Endothelial cell of umbilical vein (primary cell): ENCODE data around the gene ATF7IP. TPM values are rescaled to one million over a fixed set of nuclear protein-coding genes. Genes with fewer than 3 reads are reported as not detected.

ENCODE experiments used
- BruUV-seq: library from RNA; stranded (reverse); fragments of 400-500 nt; replicated peaks from 2 replicates; lab custom pipeline; 2021; lab: Mats Ljungman, UMichigan
- CTCF ChIA-PET: fragments of 300-600, 350-600 bp; sonication (Branson Sonifier 250); formaldehyde crosslinking; loops from one replicate; lab custom pipeline; 2021; ENCODE audit warnings: antibody characterized with exemption, inconsistent platforms; lab: Charles Lee
- POLR2A ChIA-PET: fragments of 300-600, 350-600 bp; sonication (Branson Sonifier 250); formaldehyde crosslinking; loops from one replicate; lab custom pipeline; 2021; ENCODE audit warnings: antibody characterized with exemption, inconsistent platforms; lab: Charles Lee
- DNase-seq: peaks from one replicate; pipeline ENCODE4 v3.0.0-alpha.2; 2011; ENCODE audit warnings: low read depth, low spot score
- FAIRE-seq: peaks from 2 replicates; lab custom pipeline; 2011; peaks lifted over from hg19 to GRCh38; lab: Jason Lieb, UNC
- H2AFZ ChIP-seq: 2 replicates; pipeline ENCODE4 v1.6.0; 2012; ENCODE audit warnings: low read depth, low read length, control low read depth, inconsistent platforms
- H3K27ac ChIP-seq: 2 replicates; pipeline ENCODE4 v1.5.1; 2011; ENCODE audit warnings: low read depth, mild to moderate bottlenecking, control low read depth, low read length, moderate library complexity; ENCODE audit not compliant: insufficient read depth
- H3K27me3 ChIP-seq, 2 experiments: 2 replicates each; pipeline versions ENCODE4 v1.6.0 to v1.6.1; 2011; ENCODE audit warnings: low read length in 2 of 2, mixed read lengths in 1 of 2; ENCODE audit not compliant: control insufficient read depth in 2 of 2, insufficient read depth in 2 of 2
- H3K36me3 ChIP-seq, 2 experiments: 2 replicates in 1 of 2; 3 replicates in 1 of 2; pipeline ENCODE4 v1.5.1; 2011; ENCODE audit warnings: low read length in 2 of 2, mild to moderate bottlenecking in 1 of 2, moderate library complexity in 1 of 2; ENCODE audit not compliant: control insufficient read depth in 2 of 2, insufficient read depth in 2 of 2; ENCODE audit errors: extremely low read depth in 1 of 2
- H3K4me1 ChIP-seq: 3 replicates; pipeline ENCODE4 v1.5.1; 2011; ENCODE audit warnings: mild to moderate bottlenecking, low read length; ENCODE audit not compliant: control insufficient read depth, insufficient read depth; ENCODE audit errors: extremely low read depth
- H3K4me2 ChIP-seq: 2 replicates; pipeline ENCODE4 v1.6.1; 2011; ENCODE audit warnings: low read length, control low read depth, mixed read lengths; ENCODE audit not compliant: insufficient read depth
- H3K4me3 ChIP-seq, 3 experiments: fragments of 200-600 bp in 1 of 3; sonication (generic), shearing (Covaris generic) in 1 of 3; replicated peaks in 1 of 3; 2 replicates each; pipeline ENCODE4 v1.5.1; 2011 to 2016; ENCODE audit warnings: control low read depth in 3 of 3, low read length in 3 of 3, mild to moderate bottlenecking in 2 of 3, inconsistent platforms in 1 of 3, low read depth in 1 of 3, moderate library complexity in 1 of 3; ENCODE audit not compliant: insufficient read depth in 1 of 3
- H3K79me2 ChIP-seq: 2 replicates; pipeline ENCODE4 v1.6.0; 2012; ENCODE audit warnings: low read length, inconsistent platforms; ENCODE audit not compliant: control insufficient read depth, insufficient read depth
- H3K9ac ChIP-seq: replicated peaks from 2 replicates; pipeline ENCODE3; 2011; ENCODE audit warnings: low read length, control low read depth; ENCODE audit not compliant: insufficient read depth; ENCODE audit errors: extremely low read depth
- H3K9me1 ChIP-seq: replicated peaks from 3 replicates; pipeline ENCODE4 v1.6.0; 2011; ENCODE audit warnings: mild to moderate bottlenecking, low read length; ENCODE audit not compliant: control insufficient read depth, insufficient read depth; ENCODE audit errors: extremely low read depth
- H3K9me3 ChIP-seq: replicated peaks from 2 replicates; pipeline ENCODE4 v1.5.1; 2012; ENCODE audit warnings: low read length, inconsistent platforms; ENCODE audit not compliant: control insufficient read depth, insufficient read depth
- H4K20me1 ChIP-seq: replicated peaks from 2 replicates; pipeline ENCODE3; 2011; ENCODE audit warnings: mild to moderate bottlenecking, low read length; ENCODE audit not compliant: control insufficient read depth, insufficient read depth; ENCODE audit errors: extremely low read depth
- EZH2 ChIP-seq: IDR thresholded peaks from 2 replicates; pipeline ENCODE4 v1.6.1; 2012; ENCODE audit warnings: borderline replicate concordance, low read depth, mild to moderate bottlenecking, moderate library complexity, low read length, inconsistent platforms; ENCODE audit not compliant: severe bottlenecking
- FOS ChIP-seq: IDR thresholded peaks from 2 replicates; pipeline ENCODE4 v1.6.1; 2011; ENCODE audit warnings: mild to moderate bottlenecking, low read length, moderate library complexity, borderline replicate concordance; ENCODE audit not compliant: insufficient read depth
- GATA2 ChIP-seq: IDR thresholded peaks from 2 replicates; pipeline ENCODE4 v1.7.0; 2011; ENCODE audit warnings: low read depth, mild to moderate bottlenecking, moderate library complexity, mixed read lengths, low read length; ENCODE audit not compliant: insufficient read length, insufficient read depth
- JUN ChIP-seq: IDR thresholded peaks from 2 replicates; pipeline ENCODE4 v1.6.1; 2011; ENCODE audit warnings: borderline replicate concordance, low read depth; ENCODE audit not compliant: insufficient read length, insufficient read depth
- MAX ChIP-seq: IDR thresholded peaks from 2 replicates; pipeline ENCODE4 v1.6.1; 2011; ENCODE audit not compliant: insufficient read depth, insufficient read length
- MYC ChIP-seq: IDR thresholded peaks from one replicate; pipeline ENCODE4 v1.6.1; 2011; ENCODE audit warnings: mild to moderate bottlenecking, low read depth, low read length
- POLR2A ChIP-seq: IDR thresholded peaks from 2 replicates; pipeline ENCODE4 v1.6.1; 2012; ENCODE audit warnings: low read depth, mild to moderate bottlenecking, control low read depth, low read length
- POLR2AphosphoS5 ChIP-seq: IDR thresholded peaks from 2 replicates; pipeline ENCODE4 v1.6.1; 2012; ENCODE audit warnings: low read depth, mild to moderate bottlenecking, control low read depth, low read length, moderate library complexity; ENCODE audit not compliant: insufficient read depth
- dilution Hi-C: fragments of 300-500 bp; cut with MboI; formaldehyde crosslinking; loops from one replicate; pipeline ENCODE4 v1.15.0; 2019; ENCODE audit warnings: low sequenced_read_pairs; ENCODE audit not compliant: extremely low pct_ligation_motif_present
- intact Hi-C: fragments of 100-400 bp; cut with micrococcal nuclease; formaldehyde crosslinking; loops from one replicate; pipeline ENCODE4 v1.10.0; 2022
- polyA plus RNA-seq, 4 experiments: library from polyadenylated mRNA; depleted of rRNA in 3 of 4; stranded (reverse) in 3 of 4; unstranded in 1 of 4; fragments of >200 nt; gene quantifications; 2 replicates each; pipeline versions ENCODE4 v1.2.1 to v1.2.3, GENCODE V29; 2011 to 2012; ENCODE audit warnings: missing spikeins in 1 of 4
- total RNA-seq: library from RNA; stranded (reverse); gene quantifications from 2 replicates; pipeline ENCODE4 v1.2.3, GENCODE V29; 2021
- TF ChIP-seq, protein P1 (sequence below), 2 donors: IDR thresholded peaks; 1 replicate in 1 of 2; 2 replicates in 1 of 2; pipeline ENCODE4 v1.5.1; 2011; ENCODE audit warnings: low read length in 2 of 2, mild to moderate bottlenecking in 2 of 2, moderate library complexity in 2 of 2, control low read depth in 1 of 2, inconsistent platforms in 1 of 2, low read depth in 1 of 2; ENCODE audit not compliant: insufficient read depth in 1 of 2; ENCODE audit errors: extremely low read depth in 1 of 2

ATF7IP gene
- total and polyA plus RNA-seq, 2 donors (not counting 3 experiments of a cell fraction or from before 2014, with no cell fraction given), result 14.5 to 73.5 TPM

- no peak overlapping the region for H3K4me3 ChIP-seq
- H3K4me1 ChIP-seq, result no peaks in the 10 kb centered on the region
- H3K27ac ChIP-seq, result no peak overlapping the region
- H3K9me1 ChIP-seq, result no peaks in the 10 kb centered on the region
- H3K27me3 ChIP-seq, result no peaks in the 10 kb centered on the region
- ChIA-PET POLR2A (no interaction called here), CTCF (interaction anchor here (1.9 kb wide), 1 partner anchor 11 kb away, joined by 5 read pairs; no protein-coding TSS in a partner anchor)
- H2AFZ ChIP-seq, result no peak overlapping the region
- no peak overlapping the region for H3K9ac ChIP-seq
- intact Hi-C loops, result no loop called here
- no peaks in the 10 kb centered on the region for H3K79me2 ChIP-seq
- TF ChIP-seq EZH2 (no peak), MAX (no peak), POLR2A (no peak), JUN (no peak), MYC (no peak), FOS (no peak), GATA2 (no peak), POLR2AphosphoS5 (no peak)
- TF ChIP-seq, protein P1, sequence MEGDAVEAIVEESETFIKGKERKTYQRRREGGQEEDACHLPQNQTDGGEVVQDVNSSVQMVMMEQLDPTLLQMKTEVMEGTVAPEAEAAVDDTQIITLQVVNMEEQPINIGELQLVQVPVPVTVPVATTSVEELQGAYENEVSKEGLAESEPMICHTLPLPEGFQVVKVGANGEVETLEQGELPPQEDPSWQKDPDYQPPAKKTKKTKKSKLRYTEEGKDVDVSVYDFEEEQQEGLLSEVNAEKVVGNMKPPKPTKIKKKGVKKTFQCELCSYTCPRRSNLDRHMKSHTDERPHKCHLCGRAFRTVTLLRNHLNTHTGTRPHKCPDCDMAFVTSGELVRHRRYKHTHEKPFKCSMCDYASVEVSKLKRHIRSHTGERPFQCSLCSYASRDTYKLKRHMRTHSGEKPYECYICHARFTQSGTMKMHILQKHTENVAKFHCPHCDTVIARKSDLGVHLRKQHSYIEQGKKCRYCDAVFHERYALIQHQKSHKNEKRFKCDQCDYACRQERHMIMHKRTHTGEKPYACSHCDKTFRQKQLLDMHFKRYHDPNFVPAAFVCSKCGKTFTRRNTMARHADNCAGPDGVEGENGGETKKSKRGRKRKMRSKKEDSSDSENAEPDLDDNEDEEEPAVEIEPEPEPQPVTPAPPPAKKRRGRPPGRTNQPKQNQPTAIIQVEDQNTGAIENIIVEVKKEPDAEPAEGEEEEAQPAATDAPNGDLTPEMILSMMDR (IDR thresholded peaks at IDR 0.05; ENCODE audit: extremely low read depth in 1 of 2, insufficient read depth in 1 of 2, low read depth in 1 of 2, low read length in 2 of 2), result no peak
- FAIRE-seq, result no peak
- BruUV-seq, result no TSS peak
- no peaks in the 10 kb centered on the region for H3K9me3 ChIP-seq
- H3K4me2 ChIP-seq, result no peak overlapping the region
- H4K20me1 ChIP-seq, result no peaks in the 10 kb centered on the region
- dilution Hi-C loops, result no loop called here
- no peaks in the 10 kb centered on the region for H3K36me3 ChIP-seq
- no peak for DNase-seq
Measured at GRCh38 chr12:14525964-14526363, 160.5 kb downstream of the ATF7IP start.
